Heart left ventricle (tissue), 13 donors: ENCODE data around the gene XCL1.

ENCODE experiments used
- POLR2A ChIP-seq, 2 donors: fragments of 450-650 bp; IDR thresholded peaks; one replicate each; pipeline ENCODE4 v1.6.1; 2017; ENCODE audit warnings: antibody characterized with exemption in 2 of 2, mild to moderate bottlenecking in 2 of 2, moderate library complexity in 2 of 2
- TF ChIP-seq, protein P1 (sequence below), 12 donors: fragments of 200-600 bp; sonication (generic) in 4 of 12; IDR thresholded peaks; one replicate each; pipeline versions ENCODE4 v1.5.0 to v1.8.0; 2018 to 2022; ENCODE audit warnings: antibody characterized with exemption in 12 of 12, mild to moderate bottlenecking in 5 of 12
- donor health status: ischemic (EF 13 %, LVEDD 7.1; RV severe dilation, severe dysfunction).
- donor health status: DM: no; HTN: yes; CAD: no.
- donor health status: DM: no; HTN: no; CAD: no.
- donor health status: ischemic (EF 25% LVEDD 6.9; RV normal size, moderate dysfunction).
- donor health status: ischemic (EF 25% LVEDD 5.7; RV mildly dilated, moderate dysfunction).
- donor health status: ischemic (EF 35%, LVEDD 5.7; RV mildly dilated, moderate dysfunction).
- donor health status: nonischemic (EF 11% LVEDD 7.7; RV severe dilation, severe dysfunction).
- donor health status: DM: yes; HTN: yes; CAD: no.
- donor health status: PGD.
- donor health status: ischemic (EF 29% LVEDD 5.4; RV normal size, mild dysfunction).
- donor health status: nonischemic (EF 23%, LVEDD 6.1; RV moderate dilation, normal function).

DNA sequence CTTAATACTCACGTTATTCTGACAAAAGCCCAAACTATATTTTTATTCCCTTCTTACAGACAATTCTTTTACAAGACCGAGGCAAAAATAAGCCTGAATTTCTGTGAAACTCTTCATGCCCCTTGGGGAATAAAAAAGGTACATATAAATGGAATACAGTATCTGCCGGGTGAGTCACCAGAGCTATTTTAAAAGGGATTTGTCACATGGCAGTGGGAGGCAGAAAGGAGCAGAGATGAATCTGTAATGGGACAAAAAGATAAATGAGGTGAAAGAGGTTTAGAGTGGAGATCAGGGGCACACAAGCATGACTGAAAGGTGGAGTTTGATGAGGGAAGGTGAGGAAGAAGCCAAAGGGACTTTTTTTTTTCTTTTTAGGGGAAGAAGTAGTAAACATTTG lies 8.8 kb downstream of the XCL1 start:
- TF ChIP-seq, protein P1, sequence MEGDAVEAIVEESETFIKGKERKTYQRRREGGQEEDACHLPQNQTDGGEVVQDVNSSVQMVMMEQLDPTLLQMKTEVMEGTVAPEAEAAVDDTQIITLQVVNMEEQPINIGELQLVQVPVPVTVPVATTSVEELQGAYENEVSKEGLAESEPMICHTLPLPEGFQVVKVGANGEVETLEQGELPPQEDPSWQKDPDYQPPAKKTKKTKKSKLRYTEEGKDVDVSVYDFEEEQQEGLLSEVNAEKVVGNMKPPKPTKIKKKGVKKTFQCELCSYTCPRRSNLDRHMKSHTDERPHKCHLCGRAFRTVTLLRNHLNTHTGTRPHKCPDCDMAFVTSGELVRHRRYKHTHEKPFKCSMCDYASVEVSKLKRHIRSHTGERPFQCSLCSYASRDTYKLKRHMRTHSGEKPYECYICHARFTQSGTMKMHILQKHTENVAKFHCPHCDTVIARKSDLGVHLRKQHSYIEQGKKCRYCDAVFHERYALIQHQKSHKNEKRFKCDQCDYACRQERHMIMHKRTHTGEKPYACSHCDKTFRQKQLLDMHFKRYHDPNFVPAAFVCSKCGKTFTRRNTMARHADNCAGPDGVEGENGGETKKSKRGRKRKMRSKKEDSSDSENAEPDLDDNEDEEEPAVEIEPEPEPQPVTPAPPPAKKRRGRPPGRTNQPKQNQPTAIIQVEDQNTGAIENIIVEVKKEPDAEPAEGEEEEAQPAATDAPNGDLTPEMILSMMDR (IDR thresholded peaks at IDR 0.05) = no peak
- TF ChIP-seq POLR2A (IDR thresholded peaks at IDR 0.05) = no peak
